MCF 10A (cell line): ENCODE results near the gene SPATA12. TPM values are rescaled to one million over a fixed set of nuclear protein-coding genes. Genes with fewer than 3 reads are reported as not detected.

ENCODE experiments used
- BruUV-seq: library from RNA; stranded (reverse); fragments of 400-500 nt; replicated peaks from 2 replicates; lab custom pipeline; 2021; lab: Mats Ljungman, UMichigan
- CTCF ChIA-PET: fragments of 300-600 bp; sonication (Branson Sonifier 250); formaldehyde crosslinking; extraction: SDS; loops from one replicate; lab custom pipeline; 2021; ENCODE audit warnings: antibody characterized with exemption, inconsistent platforms; lab: Yijun Ruan, JAX
- POLR2A ChIA-PET: fragments of 300-600, 350-650 bp; sonication (Branson Sonifier 250); formaldehyde crosslinking; extraction: SDS; loops from one replicate; lab custom pipeline; 2020; ENCODE audit warnings: antibody characterized with exemption, inconsistent platforms; lab: Yijun Ruan, JAX
- DNase-seq: peaks from one replicate; pipeline ENCODE4 v3.0.0-alpha.2; 2018; ENCODE audit not compliant: unreplicated experiment
- H3K27ac Mint-ChIP-seq: one replicate; pipeline ENCODE4 v1.8.0; 2022; ENCODE audit warnings: mild to moderate bottlenecking, low read depth, mixed read lengths; ENCODE audit not compliant: unreplicated experiment
- H3K27me3 Mint-ChIP-seq: one replicate; pipeline ENCODE4 v1.8.0; 2022; ENCODE audit warnings: mixed read lengths; ENCODE audit not compliant: insufficient read depth, unreplicated experiment
- H3K36me3 Mint-ChIP-seq: one replicate; pipeline ENCODE4 v1.8.0; 2022; ENCODE audit warnings: mild to moderate bottlenecking, moderate library complexity, mixed read lengths; ENCODE audit not compliant: insufficient read depth, unreplicated experiment
- H3K4me1 Mint-ChIP-seq: one replicate; pipeline ENCODE4 v1.8.0; 2022; ENCODE audit warnings: mixed read lengths; ENCODE audit not compliant: insufficient read depth, unreplicated experiment
- H3K4me3 Mint-ChIP-seq: one replicate; pipeline ENCODE4 v1.8.0; 2022; ENCODE audit warnings: mild to moderate bottlenecking, moderate library complexity, mixed read lengths; ENCODE audit not compliant: unreplicated experiment
- H3K9me3 Mint-ChIP-seq: one replicate; pipeline ENCODE4 v1.8.0; 2022; ENCODE audit warnings: mixed read lengths; ENCODE audit not compliant: unreplicated experiment
- intact Hi-C: fragments of 100-400 bp; cut with micrococcal nuclease; formaldehyde crosslinking; loops from 2 replicates; pipeline ENCODE4 v1.14.1; 2022
- total RNA-seq: library from RNA; stranded (reverse); gene quantifications from 2 replicates; pipeline ENCODE4 v1.2.3, GENCODE V29; 2022
- TF ChIP-seq, protein P1 (sequence below): fragments of 200-600 bp; IDR thresholded peaks from one replicate; pipeline ENCODE4 v1.8.0; 2022; ENCODE audit warnings: antibody characterized with exemption, mild to moderate bottlenecking; ENCODE audit not compliant: unreplicated experiment

SPATA12 gene
- total RNA-seq, 1 experiment from 2014 or later = not detected

DNA sequence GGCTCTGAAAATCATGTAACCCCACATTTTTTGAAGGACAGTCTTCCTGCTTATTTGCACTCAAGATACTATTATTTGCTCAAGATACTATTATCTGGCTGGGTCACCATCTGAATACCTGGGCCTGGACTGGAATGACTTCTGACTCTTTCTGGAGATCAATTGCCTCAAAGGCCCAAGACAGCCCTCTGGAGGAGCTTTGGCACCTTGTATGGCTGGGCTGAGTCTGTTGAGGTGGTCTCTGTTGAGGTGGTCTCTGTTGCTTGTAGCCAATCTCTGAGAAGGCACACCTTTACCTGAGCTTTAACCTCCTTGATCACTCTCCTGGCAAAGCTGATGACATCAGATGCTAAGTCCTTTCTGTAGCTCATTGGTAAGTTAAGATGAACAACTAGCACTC is 33.0 kb downstream of the SPATA12 start:
- CTCF ChIA-PET = interaction anchor here (0.5 to 0.6 kb wide), 2 partner anchors 132 to 1852 kb away, joined by 3 read pairs; no protein-coding TSS in a partner anchor
- intact Hi-C loops = no loop called here
- Mint-ChIP-seq H3K9me3 (no peaks in the 10 kb centered on the region), H3K27ac (no peak overlapping the region), H3K4me3 (no peak overlapping the region), H3K27me3 (no peaks in the 10 kb centered on the region), H3K36me3 (no peaks in the 10 kb centered on the region), H3K4me1 (peaks cover 6% of the 10 kb centered on the region)
- TF ChIP-seq, protein P1, sequence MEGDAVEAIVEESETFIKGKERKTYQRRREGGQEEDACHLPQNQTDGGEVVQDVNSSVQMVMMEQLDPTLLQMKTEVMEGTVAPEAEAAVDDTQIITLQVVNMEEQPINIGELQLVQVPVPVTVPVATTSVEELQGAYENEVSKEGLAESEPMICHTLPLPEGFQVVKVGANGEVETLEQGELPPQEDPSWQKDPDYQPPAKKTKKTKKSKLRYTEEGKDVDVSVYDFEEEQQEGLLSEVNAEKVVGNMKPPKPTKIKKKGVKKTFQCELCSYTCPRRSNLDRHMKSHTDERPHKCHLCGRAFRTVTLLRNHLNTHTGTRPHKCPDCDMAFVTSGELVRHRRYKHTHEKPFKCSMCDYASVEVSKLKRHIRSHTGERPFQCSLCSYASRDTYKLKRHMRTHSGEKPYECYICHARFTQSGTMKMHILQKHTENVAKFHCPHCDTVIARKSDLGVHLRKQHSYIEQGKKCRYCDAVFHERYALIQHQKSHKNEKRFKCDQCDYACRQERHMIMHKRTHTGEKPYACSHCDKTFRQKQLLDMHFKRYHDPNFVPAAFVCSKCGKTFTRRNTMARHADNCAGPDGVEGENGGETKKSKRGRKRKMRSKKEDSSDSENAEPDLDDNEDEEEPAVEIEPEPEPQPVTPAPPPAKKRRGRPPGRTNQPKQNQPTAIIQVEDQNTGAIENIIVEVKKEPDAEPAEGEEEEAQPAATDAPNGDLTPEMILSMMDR = no peak
- POLR2A ChIA-PET = no interaction called here
- DNase-seq = no peak
- BruUV-seq = no TSS peak

DNA sequence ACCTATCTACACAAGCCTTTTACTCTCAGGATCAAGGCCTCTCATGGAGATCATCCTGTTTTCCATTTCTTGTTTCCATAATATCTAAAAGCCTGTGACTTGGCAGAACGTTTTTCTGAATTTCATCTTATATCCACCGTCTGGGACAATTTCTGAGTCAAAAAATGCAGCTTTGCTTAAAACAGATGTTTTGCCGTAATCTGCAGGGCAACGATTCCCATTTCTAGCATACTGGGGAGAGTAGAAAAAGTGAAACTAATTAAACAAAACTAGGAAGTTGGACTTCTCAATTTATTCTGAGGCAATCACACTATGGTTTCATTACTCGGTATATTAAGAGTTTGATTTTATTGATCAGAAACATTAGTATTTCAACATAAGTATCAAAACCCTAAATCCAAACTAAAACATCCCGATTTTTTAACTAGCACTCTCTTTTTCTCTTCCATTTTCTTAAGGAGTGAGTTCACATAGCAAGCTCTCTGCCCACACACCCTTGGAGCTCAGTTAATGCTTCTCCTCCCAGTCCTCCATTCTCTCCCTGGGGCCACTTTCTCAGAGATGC is 33.6 kb downstream of the SPATA12 start:
- CTCF ChIA-PET = interaction anchor here (0.5 to 0.9 kb wide), 5 partner anchors 11 to 1853 kb away, joined by 3 read pairs; no protein-coding TSS in a partner anchor
- no peak overlapping the region for H3K27ac Mint-ChIP-seq
- DNase-seq = no peak
- intact Hi-C loops = no loop called here
- H3K27me3 Mint-ChIP-seq = no peaks in the 10 kb centered on the region
- BruUV-seq = no TSS peak
- POLR2A ChIA-PET = interaction anchor here (0.6 to 1.0 kb wide), 2 partner anchors 11 to 129 kb away, joined by 3 read pairs; no protein-coding TSS in a partner anchor
- H3K4me3 Mint-ChIP-seq = no peak overlapping the region
- TF ChIP-seq, protein P1 = no peak
- peaks cover 6% of the 10 kb centered on the region for H3K4me1 Mint-ChIP-seq
- no peaks in the 10 kb centered on the region for H3K36me3 Mint-ChIP-seq
- H3K9me3 Mint-ChIP-seq = no peaks in the 10 kb centered on the region

DNA sequence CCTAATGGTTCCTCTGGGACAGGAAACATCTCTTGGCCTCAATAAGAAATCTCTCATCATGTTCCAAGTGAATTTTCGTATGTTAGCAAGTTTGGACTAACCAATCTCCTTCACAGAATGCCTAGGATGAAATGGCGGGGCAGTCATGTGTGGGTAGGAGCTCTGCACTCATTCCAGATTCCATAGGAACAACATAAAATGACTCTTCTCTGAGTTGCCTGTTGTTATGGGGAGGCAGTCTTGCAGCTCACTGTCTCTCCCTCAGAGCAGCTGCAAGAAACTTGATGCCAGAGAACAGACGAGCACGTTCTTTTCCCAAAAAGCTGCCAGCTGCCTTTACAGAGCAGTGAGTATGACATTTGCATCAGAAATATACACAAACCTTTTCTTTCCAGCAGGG is 34.1 kb downstream of the SPATA12 start:
- Mint-ChIP-seq H3K36me3 (no peaks in the 10 kb centered on the region), H3K9me3 (no peaks in the 10 kb centered on the region), H3K4me3 (no peak overlapping the region), H3K4me1 (peaks cover 6% of the 10 kb centered on the region), H3K27me3 (no peaks in the 10 kb centered on the region), H3K27ac (no peak overlapping the region)
- DNase-seq = no peak
- intact Hi-C loops = no loop called here
- no TSS peak for BruUV-seq
- TF ChIP-seq, protein P1 = no peak
- POLR2A ChIA-PET = interaction anchor here (0.6 to 1.0 kb wide), 2 partner anchors 11 to 129 kb away, joined by 3 read pairs; no protein-coding TSS in a partner anchor
- CTCF ChIA-PET = interaction anchor here (0.5 to 1.8 kb wide), 4 partner anchors 12 to 138 kb away, joined by 3 to 10 read pairs (median 3); no protein-coding TSS in a partner anchor

DNA sequence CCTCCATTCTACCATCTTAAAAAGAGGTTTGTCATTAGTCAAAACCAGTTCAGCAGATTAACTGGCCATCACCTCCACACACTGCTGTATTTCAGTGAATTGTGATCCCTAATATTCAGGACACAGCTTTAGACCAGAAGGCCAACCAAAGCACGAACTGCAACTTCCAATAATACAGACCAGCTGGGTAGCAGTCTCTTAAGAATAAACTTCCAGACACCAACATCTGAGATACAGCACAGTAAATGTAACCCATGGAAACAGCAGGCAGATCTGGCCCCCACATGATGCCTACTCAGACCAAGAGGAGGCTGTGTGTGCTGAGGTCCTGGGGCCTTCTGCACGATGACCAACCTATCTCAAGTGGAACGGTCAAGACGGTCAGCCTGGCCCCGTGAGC is 34.9 kb downstream of the SPATA12 start:
- H3K4me3 Mint-ChIP-seq = no peak overlapping the region
- peaks cover 6% of the 10 kb centered on the region for H3K4me1 Mint-ChIP-seq
- no peaks in the 10 kb centered on the region for H3K9me3 Mint-ChIP-seq
- intact Hi-C loops = no loop called here
- no TSS peak for BruUV-seq
- H3K36me3 Mint-ChIP-seq = no peaks in the 10 kb centered on the region
- no peaks in the 10 kb centered on the region for H3K27me3 Mint-ChIP-seq
- DNase-seq = no peak
- no peak overlapping the region for H3K27ac Mint-ChIP-seq
- POLR2A ChIA-PET = interaction anchor here (0.6 kb wide), 1 partner anchor 302 kb away, joined by 3 read pairs; no protein-coding TSS in a partner anchor
- TF ChIP-seq, protein P1 = no peak
- CTCF ChIA-PET = interaction anchor here (0.6 to 2.5 kb wide), 4 partner anchors 75 to 203 kb away, joined by 3 to 14 read pairs (median 8); no protein-coding TSS in a partner anchor
